Mucosa of descending colon (tissue), 3 donors: Measurements from ENCODE around the gene MSI2. TPM values are rescaled to one million over a fixed set of nuclear protein-coding genes. Genes with fewer than 3 reads are reported as not detected.

Experiments
- ATAC-seq: fragments of 200-7000 bp; cut with Tn5 transposase; one replicate; pipeline ENCODE4 v1.9.1; 2020; ENCODE audit warnings: mild to moderate bottlenecking, moderate library complexity
- DNase-seq, 3 donors: peaks; one replicate each; pipeline ENCODE4 v3.0.0-alpha.2; 2020
- H3K36me3 ChIP-seq: fragments of 200-600 bp; one replicate; pipeline ENCODE4 v1.8.0; 2021; ENCODE audit warnings: low read depth, mild to moderate bottlenecking
- H3K4me1 ChIP-seq: fragments of 200-600 bp; one replicate; pipeline ENCODE4 v1.8.0; 2021; ENCODE audit warnings: low read depth, mild to moderate bottlenecking
- H3K4me3 ChIP-seq: fragments of 200-600 bp; one replicate; pipeline ENCODE4 v1.8.0; 2021; ENCODE audit warnings: mild to moderate bottlenecking
- H3K9me3 ChIP-seq: fragments of 200-600 bp; one replicate; pipeline ENCODE4 v1.8.0; 2021; ENCODE audit warnings: mild to moderate bottlenecking
- CTCF ChIP-seq: fragments of 200-600 bp; IDR thresholded peaks from one replicate; pipeline ENCODE4 v1.8.0; 2022; ENCODE audit warnings: antibody characterized with exemption, mild to moderate bottlenecking
- intact Hi-C, 2 donors: fragments of 100-400 bp; cut with DNase I in 1 of 2; cut with micrococcal nuclease in 1 of 2; formaldehyde crosslinking; loops; one replicate each; pipeline versions ENCODE4 v1.11.0 to v1.11.1; 2022; cut with DNase I, micrococcal nuclease
- total RNA-seq, 3 donors: library from RNA; stranded (reverse); fragmentation: NEBNext Ultra II Directional in 2 of 3; extraction: Animal tissue kit (Norgen Biotek cat#: 25700) in 2 of 3; gene quantifications; one replicate each; pipeline versions ENCODE4 v1.2.1 to v1.2.4, GENCODE V29; 2021 to 2023
- donor health status: DM: no; HTN: no; CAD: no; lungs with moderate emphysema.
- donor health status: DM: no; HTN: no; CAD: no.
- donor health status: DM: no; HTN: yes; CAD: no.

The MSI2 gene
- total RNA-seq, 3 donors from 2014 or later: 60.0 to 72.6 (median 65.7) TPM

- Histone ChIP-seq H3K4me3 (no peak overlapping the region), H3K36me3 (no peaks in the 10 kb centered on the region), H3K9me3 (no peaks in the 10 kb centered on the region), H3K4me1 (no peaks in the 10 kb centered on the region)
- ATAC-seq: no peak
- no peak for TF ChIP-seq CTCF
- no peak for DNase-seq
- intact Hi-C loops: no loop called here
Measured at GRCh38 chr17:57566721-57567120, 310.4 kb downstream of the MSI2 start.

- no peaks in the 10 kb centered on the region for H3K36me3 ChIP-seq
- DNase-seq: no peak
- H3K4me1 ChIP-seq: no peaks in the 10 kb centered on the region
- no peaks in the 10 kb centered on the region for H3K9me3 ChIP-seq
- no peak for ATAC-seq
- no peak overlapping the region for H3K4me3 ChIP-seq
- no peak for TF ChIP-seq CTCF
- intact Hi-C loops: no loop called here
Measured at GRCh38 chr17:57567251-57567650, 310.9 kb downstream of the MSI2 start.

- Histone ChIP-seq H3K4me1 (no peaks in the 10 kb centered on the region), H3K4me3 (no peak overlapping the region), H3K9me3 (no peaks in the 10 kb centered on the region), H3K36me3 (no peaks in the 10 kb centered on the region)
- intact Hi-C loops: no loop called here
- ATAC-seq (no peak), DNase-seq (no peak)
- no peak for TF ChIP-seq CTCF
Measured at GRCh38 chr17:57568340-57568739, 312.0 kb downstream of the MSI2 start.

GRCh38 chr17:57569021-57569420 is 312.7 kb downstream of the MSI2 start:
- H3K36me3 ChIP-seq: no peaks in the 10 kb centered on the region
- ATAC-seq (no peak), DNase-seq (no peak)
- H3K9me3 ChIP-seq: no peaks in the 10 kb centered on the region
- intact Hi-C loops: no loop called here
- H3K4me1 ChIP-seq: no peaks in the 10 kb centered on the region
- TF ChIP-seq CTCF: no peak
- H3K4me3 ChIP-seq: no peak overlapping the region

- TF ChIP-seq CTCF: no peak
- H3K9me3 ChIP-seq: no peaks in the 10 kb centered on the region
- H3K36me3 ChIP-seq: no peaks in the 10 kb centered on the region
- H3K4me3 ChIP-seq: no peak overlapping the region
- intact Hi-C loops: no loop called here
- ATAC-seq: peak; percentile 48
- no peak for DNase-seq
- no peaks in the 10 kb centered on the region for H3K4me1 ChIP-seq
Measured at GRCh38 chr17:57569853-57570252, 313.5 kb downstream of the MSI2 start.

GRCh38 chr17:57570724-57571344 is 314.5 kb downstream of the MSI2 start:
- Histone ChIP-seq H3K4me1 (no peaks in the 10 kb centered on the region), H3K4me3 (no peak overlapping the region), H3K9me3 (no peaks in the 10 kb centered on the region), H3K36me3 (no peaks in the 10 kb centered on the region)
- ATAC-seq (no peak), DNase-seq (no peak)
- intact Hi-C loops: no loop called here
- TF ChIP-seq CTCF: no peak
